ENCODE results near the gene CNKSR1. TPM values are rescaled to one million over a fixed set of nuclear protein-coding genes. Genes with fewer than 3 reads are reported as not detected.

CNKSR1 gene, protein sequence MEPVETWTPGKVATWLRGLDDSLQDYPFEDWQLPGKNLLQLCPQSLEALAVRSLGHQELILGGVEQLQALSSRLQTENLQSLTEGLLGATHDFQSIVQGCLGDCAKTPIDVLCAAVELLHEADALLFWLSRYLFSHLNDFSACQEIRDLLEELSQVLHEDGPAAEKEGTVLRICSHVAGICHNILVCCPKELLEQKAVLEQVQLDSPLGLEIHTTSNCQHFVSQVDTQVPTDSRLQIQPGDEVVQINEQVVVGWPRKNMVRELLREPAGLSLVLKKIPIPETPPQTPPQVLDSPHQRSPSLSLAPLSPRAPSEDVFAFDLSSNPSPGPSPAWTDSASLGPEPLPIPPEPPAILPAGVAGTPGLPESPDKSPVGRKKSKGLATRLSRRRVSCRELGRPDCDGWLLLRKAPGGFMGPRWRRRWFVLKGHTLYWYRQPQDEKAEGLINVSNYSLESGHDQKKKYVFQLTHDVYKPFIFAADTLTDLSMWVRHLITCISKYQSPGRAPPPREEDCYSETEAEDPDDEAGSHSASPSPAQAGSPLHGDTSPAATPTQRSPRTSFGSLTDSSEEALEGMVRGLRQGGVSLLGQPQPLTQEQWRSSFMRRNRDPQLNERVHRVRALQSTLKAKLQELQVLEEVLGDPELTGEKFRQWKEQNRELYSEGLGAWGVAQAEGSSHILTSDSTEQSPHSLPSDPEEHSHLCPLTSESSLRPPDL
- total RNA-seq, result 0.14 TPM in 1 of 2 replicates, not detected in the other

DNA sequence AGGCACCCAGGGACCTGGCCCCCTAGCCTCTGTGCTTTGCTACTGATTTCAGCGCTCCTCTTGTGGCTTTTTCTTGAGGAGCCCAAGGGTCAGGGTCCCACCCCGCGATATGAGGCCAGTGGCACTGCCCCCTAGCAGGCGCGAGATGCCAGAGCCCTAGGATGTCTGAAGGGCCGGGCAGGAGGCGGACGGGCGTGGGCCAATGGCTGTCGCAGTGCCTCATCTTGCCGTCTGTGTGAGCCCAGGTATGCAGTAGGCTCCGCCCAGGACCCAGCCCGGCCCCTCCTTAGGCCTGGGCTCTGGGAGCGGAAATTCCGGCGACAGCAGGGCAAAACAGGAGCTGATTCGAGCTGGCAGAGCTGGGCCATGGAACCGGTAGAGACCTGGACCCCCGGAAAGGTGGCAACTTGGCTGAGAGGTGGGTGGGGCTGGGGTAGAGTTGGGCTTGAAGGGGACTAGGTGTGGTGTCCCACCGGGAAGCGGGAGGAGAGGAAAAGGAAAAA, at the start of gene CNKSR1:
Gene CNKSR1, plus strand, starts transcription at position 310 of the 503 bp plus-strand sequence. Its CDS starts 57 bp downstream, at position 367.

DNA sequence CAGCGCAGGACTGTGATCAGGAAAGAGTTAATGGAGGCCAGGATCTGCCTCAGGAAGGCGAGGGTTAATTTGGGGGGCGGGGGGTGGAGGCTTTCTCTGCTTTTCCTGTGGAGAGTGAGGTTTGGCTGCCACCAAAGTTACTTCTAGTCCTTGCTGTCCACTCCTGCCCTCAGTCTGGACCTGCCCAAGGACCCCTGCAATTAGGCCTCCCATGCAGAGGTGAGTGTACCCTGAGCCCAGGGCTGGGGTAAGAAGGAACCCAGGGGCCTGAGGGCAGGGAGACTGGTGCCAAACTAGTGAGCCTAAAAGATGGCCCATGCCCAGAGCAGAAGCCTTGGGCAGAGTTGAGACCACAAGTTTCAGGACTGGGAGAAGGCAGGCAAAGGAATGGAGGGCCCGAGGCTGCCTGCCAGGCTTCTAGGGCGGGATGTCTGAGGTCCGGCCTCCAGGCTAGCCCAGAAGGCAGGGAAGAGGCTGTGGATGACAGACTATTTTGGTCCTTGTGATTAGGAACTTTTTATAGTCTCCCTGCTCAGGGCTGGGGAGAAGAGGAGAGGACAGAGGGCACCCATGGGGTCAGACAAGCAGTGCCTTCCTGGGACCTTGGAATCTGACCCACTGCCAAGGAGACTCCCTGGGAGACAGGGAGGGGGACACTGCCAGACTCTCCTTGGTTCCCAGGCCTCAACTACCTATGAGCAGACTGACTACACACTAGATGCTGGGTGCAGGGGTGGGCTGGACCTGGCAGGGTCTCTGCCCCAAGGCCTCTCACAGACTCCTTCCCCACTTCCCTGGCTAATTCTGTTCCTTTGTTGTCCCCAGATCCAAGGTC, 18.2 kb upstream of the CNKSR1 start, which contains the start of gene FAM110D:
Gene FAM110D, plus strand, starts transcription at position 172 of the 835 bp plus-strand sequence. CDS start 2,213 bp downstream, outside the sequence.

DNA sequence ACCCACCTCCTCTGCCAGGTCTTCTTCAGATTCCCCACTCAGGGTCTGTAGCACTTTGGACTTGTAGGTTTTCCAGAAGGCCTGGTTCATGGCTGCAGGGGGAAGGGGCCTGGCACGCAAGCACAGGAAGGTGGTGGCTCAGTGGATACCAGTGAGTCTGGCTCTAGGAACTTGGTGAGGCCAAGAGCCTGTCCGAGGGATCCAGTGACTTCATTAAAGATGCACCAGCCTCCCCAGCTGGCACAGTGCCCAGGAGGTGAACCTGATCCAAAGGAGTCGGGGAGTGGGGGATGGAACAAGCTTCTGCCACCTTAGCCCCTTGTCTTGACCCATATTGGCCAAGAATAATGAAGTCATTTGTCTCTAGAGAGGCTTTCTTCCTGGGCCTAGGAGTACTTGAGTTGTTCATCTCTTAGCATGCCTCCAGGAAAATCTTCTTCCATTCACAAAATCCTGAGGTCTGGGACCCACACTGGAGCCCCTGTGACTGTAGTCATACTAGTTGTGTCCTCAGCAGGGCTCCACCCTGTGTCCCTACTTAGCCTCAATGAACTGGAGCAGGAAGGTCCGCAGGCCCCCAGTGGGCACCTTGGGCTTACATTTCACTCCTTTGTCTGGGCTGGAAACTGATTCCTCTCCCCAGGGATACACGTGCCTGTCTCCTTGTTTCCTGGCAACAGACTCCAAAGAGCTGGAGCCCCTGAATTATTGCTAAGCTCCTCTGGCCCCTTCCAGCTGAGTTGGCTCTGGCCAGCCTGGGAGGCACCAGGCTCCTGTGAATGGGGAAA, 8.7 kb upstream of the CNKSR1 start, which contains the start of gene C1orf232:
Gene C1orf232, minus strand, starts transcription at position 554 of the 788 bp plus-strand sequence. Its CDS starts 464 bp downstream, at position 90.

DNA sequence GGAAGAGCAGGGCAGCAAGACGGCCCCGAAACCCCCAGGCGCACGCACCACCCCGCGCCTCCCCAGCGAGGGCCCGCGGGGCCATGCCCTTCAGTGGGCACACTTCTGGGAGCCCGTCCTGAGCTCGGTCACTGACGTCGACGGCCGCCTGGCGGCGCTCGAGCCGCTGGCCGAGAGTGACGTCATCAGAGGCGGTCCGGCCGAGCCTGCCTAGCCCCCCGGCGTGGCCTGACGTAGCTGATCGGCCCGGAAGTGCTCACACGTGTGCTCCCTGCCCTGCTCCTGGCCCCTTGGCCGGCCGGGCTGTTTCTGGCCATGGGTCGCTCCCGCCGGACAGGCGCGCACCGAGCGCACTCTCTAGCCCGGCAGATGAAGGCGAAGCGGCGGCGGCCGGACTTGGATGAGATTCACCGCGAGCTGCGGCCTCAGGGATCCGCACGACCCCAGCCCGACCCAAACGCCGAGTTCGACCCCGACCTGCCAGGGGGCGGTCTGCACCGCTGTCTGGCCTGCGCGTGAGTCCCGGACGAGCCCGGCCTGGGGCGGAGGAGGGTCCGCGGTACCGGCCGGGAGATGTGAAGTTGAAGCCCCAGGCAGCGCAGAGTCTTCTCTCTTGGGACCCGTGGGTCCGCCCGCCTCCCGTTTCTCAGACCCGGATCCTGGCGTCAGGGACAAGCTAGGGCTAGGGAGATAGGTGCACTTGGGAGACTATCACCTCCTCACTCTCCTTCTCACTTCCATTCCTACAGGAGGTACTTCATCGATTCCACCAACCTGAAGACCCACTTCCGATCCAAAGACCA, 7.4 kb upstream of the CNKSR1 start, which contains the start of gene ZNF593:
Gene ZNF593, plus strand, starts transcription at position 240 of the 803 bp plus-strand sequence. Its CDS starts 76 bp downstream, at position 316.

DNA sequence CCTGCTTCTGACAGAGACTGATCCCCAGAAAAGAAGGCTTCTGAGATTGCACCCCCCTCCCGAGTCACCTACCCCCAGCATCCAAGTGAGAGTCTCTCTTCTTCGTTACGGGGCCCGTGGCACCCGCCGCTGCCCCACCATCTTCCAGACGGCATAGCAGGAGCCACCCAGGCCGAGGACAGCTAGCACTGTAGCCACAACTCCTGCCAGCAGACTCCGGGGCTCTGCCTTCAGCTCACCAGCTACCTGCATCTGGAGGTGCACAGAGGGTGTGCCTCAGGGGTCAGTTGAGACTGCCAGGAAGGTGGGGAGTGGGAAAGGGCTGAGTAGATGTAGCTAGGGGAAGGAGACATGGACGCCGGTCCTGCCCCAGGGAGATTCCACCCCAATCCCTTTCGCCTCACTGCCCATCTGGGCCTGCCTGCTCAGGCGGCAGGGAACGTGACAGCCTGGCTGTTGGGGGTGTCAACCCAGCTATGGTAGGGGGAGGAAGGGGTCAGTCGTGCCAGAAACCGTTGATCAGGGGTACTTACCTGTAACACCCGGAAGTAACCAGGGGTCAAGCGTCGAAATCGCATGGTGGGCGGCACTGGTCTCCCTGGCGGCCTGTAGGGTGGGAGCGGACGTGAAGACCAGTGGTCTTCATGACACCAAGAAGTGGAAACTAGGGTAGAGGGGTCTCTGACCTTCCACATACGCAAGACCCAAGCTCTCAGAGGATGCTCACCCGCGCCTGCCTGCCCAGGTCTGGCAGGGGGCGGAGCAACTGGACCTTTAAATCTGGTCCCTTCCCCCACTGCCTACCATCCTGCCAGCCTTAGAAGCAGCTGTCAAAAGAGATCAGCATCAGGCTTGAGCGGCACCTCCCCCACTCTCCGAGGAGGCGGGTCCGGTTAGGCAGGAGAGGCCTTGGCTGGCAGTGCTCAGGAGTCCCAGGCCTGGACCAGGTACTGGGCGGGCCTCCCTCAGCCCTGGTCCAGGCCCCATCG, 5.9 kb upstream of the CNKSR1 start, which contains the start of gene ZNF593OS:
Gene ZNF593OS, minus strand, starts transcription at position 749 of the 989 bp plus-strand sequence. Its CDS starts 171 bp downstream, at position 578.

DNA sequence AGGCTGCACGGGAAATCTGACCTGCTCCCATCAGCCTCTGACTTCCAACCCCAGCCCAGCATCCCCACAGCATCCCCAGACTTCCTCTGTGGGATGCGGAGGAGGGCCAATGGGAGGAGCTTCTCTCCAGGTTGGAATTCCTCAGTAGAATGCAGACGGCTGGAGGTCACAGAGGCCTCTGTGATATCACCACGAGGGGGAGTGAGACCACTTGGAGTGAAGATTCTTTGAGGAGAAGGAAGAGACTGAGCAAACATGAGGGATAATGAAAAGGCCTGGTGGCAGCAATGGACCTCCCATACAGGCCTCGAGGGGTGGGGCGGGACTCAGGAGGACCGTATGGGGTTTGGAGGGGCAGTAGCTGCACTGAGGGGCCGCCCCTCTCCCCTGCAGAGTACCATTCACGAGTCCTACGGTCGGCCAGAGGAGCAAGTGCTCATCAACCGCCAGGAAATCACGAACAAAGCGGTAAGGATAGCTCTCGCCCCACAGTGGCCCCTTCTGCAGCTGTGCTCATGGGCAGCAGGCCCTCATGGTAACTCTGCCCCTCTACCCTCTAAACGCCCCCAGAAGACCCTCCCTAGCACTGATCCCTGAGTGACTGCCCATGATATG, 13.2 kb downstream of the CNKSR1 start, which contains the start of gene CATSPER4:
Gene CATSPER4, plus strand, starts transcription at position 230 of the 615 bp plus-strand sequence. Its CDS starts 26 bp downstream, at position 256.

DNA sequence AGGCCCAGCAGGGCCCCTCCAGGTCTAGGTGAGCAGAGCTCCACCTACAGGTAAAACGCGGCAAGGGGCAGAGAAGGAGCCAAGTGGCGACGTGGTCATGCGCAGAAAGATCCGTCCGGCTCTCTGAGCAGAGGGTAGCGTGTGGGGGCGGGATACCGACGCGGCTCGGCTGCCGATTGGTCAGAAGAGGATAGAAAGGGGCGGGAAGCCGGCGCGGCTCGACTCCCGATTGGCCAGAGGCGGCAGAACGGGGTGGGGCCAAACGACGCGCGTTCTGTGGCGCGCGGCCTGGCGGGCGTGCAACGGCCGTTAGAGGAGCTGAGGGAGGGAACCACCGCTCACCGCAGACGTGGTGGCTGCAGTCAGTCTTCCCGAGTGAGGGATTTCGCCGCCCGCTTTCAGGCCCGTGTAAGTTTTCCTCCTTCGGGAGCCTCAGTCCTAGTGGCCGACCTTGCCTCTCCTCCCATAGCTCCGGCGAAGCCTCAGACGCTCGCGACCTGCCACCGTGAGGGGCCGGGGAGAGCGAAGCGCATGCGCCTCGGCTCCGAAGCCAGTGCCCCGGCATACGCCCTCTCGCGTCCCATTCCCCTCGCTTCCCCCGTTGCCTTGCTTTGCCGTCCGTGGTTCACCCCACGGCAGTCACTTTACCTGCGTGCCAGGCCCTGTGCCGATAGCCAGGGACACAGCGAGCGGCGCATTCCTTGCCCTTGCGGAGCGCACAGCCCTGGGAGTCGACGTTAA, 56.8 kb downstream of the CNKSR1 start, which contains the start of gene CEP85:
Gene CEP85, plus strand, starts transcription at position 298 of the 741 bp plus-strand sequence. CDS start 5,584 bp downstream, outside the sequence.

Other genes starting within 250 kb of the CNKSR1 start
- 5.5 and 5.8 TPM in 2 replicates for gene PAFAH2, start 179.4 kb upstream of the CNKSR1 start, total RNA-seq
- 0.09 and 0.14 TPM in 2 replicates for gene EXTL1, start 155.7 kb upstream of the CNKSR1 start, total RNA-seq
- not detected in 2 replicates for gene SLC30A2, start 131.4 kb upstream of the CNKSR1 start, total RNA-seq
- 0.74 TPM in 1 of 2 replicates, not detected in the other for gene TRIM63, start 109.9 kb upstream of the CNKSR1 start, total RNA-seq
- gene PDIK1L, start 65.7 kb upstream of the CNKSR1 start, total RNA-seq, result 3.1 and 4.3 TPM in 2 replicates
- not detected in 2 replicates for gene FAM110D, start 18.4 kb upstream of the CNKSR1 start, total RNA-seq
- not detected in 2 replicates for gene C1orf232, start 8.5 kb upstream of the CNKSR1 start, total RNA-seq
- 27.0 and 32.4 TPM in 2 replicates for gene ZNF593, start 7.6 kb upstream of the CNKSR1 start, total RNA-seq
- gene ZNF593OS, start 5.7 kb upstream of the CNKSR1 start, total RNA-seq, result not detected in 2 replicates
- not detected in 2 replicates for gene CATSPER4, start 13.1 kb downstream of the CNKSR1 start, total RNA-seq
- gene CEP85, start 56.7 kb downstream of the CNKSR1 start, total RNA-seq, result 3.3 and 3.7 TPM in 2 replicates
- gene SH3BGRL3, start 102.6 kb downstream of the CNKSR1 start, total RNA-seq, result 30.7 and 32.1 TPM in 2 replicates
- 2.7 and 3.5 TPM in 2 replicates for gene UBXN11, start 129.1 kb downstream of the CNKSR1 start, total RNA-seq
- not detected in 2 replicates for gene CD52, start 140.5 kb downstream of the CNKSR1 start, total RNA-seq
- gene CRYBG2, start 176.6 kb downstream of the CNKSR1 start, total RNA-seq, result under 0.01 TPM in 1 of 2 replicates, not detected in the other
- not detected in 2 replicates for gene ZNF683, start 195.3 kb downstream of the CNKSR1 start, total RNA-seq
- gene LIN28A, start 233.3 kb downstream of the CNKSR1 start, total RNA-seq, result not detected in 2 replicates